GM19239 (cell line): ENCODE data around the gene FGF14.

ENCODE experiments used
- DNase-seq: peaks from one replicate; pipeline ENCODE4 v3.0.0; 2011; ENCODE audit warnings: low spot score; ENCODE audit not compliant: insufficient read length
- FAIRE-seq: peaks from 2 replicates; lab custom pipeline; 2011; peaks lifted over from hg19 to GRCh38; lab: Jason Lieb, UNC

Gene FGF14

GRCh38 chr13:101916108-101916774 is 485.6 kb downstream of the FGF14 start:
- no peak for FAIRE-seq
- no peak for DNase-seq

GRCh38 chr13:101915755-101916107 is 486.1 kb downstream of the FGF14 start:
- no peak for FAIRE-seq
- no peak for DNase-seq

GRCh38 chr13:101915331-101915730 is 486.5 kb downstream of the FGF14 start:
- no peak for FAIRE-seq
- no peak for DNase-seq

GRCh38 chr13:101911752-101912151 is 490.1 kb downstream of the FGF14 start:
- DNase-seq (no peak), FAIRE-seq (no peak)

- DNase-seq: no peak
- no peak for FAIRE-seq
These were observed 498.0 kb downstream of the FGF14 start for GRCh38 chr13:101903890-101904289.

DNA sequence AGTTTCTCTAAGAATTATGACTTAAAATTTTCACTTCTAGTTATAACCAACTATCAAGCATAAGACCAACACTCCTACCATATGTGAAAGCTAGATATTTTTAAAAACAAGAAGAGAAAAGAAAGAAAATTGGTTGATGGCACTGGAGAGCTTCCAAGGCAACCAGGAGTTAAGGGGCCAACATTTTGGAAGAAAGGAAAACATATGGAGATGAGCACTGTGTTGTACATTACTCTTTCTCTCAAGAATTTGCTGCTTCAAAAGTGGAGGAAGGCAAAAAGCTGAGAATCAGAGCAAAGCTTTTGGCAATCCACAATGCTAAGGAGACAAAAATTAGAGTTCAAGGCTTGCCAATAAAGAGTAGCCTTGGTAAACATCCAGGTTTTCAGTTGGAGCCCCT is 503.2 kb downstream of the FGF14 start:
- DNase-seq (no peak), FAIRE-seq (no peak)

GRCh38 chr13:101896541-101896940 is 505.3 kb downstream of the FGF14 start:
- FAIRE-seq: no peak

GRCh38 chr13:101893021-101893420 is 508.8 kb downstream of the FGF14 start:
- no peak for DNase-seq
- FAIRE-seq: no peak

More at GRCh38 chr13:101896541-101896940, 505.3 kb downstream of the FGF14 start:
- no peak for DNase-seq

GRCh38 chr13:101892296-101892695 is 509.6 kb downstream of the FGF14 start:
- FAIRE-seq (no peak), DNase-seq (no peak)

- FAIRE-seq: no peak
- no peak for DNase-seq
These were observed 520.3 kb downstream of the FGF14 start for GRCh38 chr13:101881593-101881992.

- DNase-seq: no peak
- FAIRE-seq: no peak
These were observed 521.3 kb downstream of the FGF14 start for GRCh38 chr13:101880581-101880980.

DNA sequence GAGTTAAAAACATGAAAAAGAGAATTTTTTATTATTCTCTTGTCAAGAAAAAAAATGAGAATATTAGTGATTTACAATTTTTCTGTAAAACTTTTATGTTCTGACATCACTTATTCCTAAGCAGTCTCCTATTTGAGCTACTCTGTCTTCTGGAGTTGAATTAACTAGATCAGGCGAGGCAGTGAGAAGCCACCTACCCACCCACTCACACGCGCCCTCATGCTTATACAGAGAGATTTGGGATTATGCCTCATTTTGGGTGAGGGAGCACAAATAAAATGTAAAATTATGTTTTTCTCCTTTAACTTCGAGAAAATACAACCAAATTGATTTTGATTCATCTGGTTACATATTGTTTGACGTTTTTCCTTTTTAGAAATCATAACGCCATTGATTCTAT is 524.9 kb downstream of the FGF14 start:
- FAIRE-seq (no peak), DNase-seq (no peak)

DNA sequence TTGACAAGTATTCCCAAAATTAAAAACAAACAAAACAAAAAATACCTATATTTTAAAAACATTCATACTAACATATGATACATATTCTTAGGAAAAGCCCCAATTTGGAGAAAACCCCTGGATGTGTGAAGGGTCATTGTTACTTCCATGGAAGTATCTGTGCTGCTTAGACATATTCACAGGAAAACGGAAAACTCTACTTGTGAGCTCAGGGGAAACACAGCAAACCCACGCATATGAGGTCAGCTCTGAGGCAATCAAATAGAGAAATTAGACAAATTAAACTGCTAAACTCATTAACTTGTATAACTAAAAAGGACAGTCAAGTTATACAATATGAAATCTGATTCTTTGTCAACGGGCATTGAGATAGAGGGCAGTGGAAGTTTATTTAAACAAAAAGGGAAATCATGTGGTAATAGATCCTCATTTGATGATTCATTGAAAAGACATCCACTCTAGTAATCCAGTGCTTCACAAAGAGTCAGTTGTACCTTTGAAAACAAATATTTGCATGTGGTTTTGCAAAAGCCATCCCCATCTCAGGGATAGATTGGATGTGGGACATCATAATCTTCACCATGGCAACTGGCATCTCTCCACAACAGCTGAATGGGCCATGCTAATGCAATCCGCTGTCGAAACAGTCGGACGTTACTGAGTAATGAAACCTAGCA is 526.0 kb downstream of the FGF14 start:
- FAIRE-seq (no peak), DNase-seq (no peak)

DNA sequence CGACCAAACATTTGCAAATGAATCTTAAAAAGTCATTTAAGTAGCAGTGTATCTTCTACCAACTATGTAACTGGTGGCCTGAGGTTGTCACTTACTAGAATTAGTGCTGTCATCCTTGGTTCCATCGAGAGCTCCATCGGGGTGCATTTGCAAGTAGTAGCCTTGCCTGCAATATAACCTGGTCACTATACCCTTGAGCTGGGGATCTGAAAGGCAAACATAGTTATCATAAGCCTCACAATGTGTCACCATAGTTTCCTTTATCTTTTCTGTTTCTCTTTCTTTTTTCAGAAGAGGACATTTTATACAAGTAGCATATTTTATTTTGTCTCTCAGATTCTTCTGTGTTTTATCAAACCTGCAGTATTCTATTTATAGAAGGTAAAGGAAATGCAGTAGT is 526.8 kb downstream of the FGF14 start:
- no peak for DNase-seq
- no peak for FAIRE-seq

- DNase-seq: no peak
- no peak for FAIRE-seq
These were observed 532.3 kb downstream of the FGF14 start for GRCh38 chr13:101869553-101869952.

DNA sequence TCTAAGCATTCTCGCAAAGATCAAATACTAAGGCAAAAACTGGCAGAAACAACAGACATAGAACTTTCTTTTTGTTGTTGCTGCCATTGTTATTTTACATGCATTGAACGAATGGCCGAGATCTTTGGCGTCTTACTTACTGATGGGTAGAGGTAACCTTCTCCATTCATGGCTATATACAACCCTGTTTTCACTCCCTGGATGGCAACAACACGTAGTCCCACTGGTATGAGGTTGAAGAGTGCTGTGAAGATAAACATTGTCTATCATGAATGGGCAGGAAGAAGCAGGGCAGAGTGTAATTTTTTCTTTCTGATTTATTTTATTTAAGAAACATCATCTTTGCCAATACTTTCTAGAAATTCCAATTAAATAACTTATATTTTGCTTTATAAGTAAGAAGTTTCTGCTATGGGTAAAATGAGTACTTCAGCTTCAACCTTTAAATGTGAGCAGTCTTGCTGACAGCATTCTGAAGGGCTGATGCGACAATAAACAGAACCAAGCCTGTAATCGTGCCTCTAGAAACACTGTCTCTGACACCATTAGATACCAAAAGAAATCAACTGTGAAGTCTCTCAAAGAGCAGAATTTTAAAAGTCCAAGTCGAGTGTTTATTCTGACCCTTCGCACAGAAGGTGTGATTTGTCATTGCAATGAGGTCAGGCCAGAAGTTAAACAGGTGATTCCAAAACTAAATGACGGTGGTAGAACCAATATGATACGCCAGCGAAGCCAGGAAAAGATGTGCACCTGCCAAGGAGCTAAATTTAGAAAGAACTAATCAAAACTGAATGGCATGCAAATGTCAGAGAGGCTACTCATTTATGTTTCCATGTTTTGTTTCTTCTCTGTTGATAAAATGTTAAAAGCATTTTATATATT is 533.0 kb downstream of the FGF14 start:
- DNase-seq: no peak
- no peak for FAIRE-seq

DNA sequence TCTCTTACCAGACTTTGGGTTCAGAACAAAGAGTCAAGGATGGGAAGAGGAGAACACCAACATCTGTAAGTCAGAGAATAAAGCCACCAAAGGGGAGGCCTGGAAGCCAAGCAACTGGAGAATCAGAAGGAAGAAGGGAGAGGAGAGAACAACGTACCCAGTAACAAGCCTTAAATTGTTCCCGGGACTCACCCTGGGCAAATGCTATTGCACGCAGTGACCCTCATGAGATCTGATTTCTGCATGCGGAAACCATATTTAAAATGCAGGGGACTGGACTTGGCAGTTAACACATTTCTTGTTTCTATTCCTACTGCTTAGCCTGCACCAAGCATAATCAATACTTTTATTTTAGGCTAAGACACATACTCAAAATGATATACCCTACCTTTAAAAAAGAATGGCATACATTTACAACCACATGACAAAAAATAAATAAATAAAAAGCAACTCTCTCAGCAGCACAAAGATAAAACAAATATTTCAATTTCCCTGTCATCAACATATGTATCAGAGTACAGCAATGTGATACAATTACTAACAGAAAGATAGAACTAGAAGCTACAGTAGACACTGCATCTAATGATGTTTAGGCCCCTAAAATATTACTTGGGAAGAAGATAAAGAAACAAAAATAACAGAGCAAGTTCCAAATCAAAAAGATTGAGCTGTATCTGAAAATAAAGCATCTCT is 534.8 kb downstream of the FGF14 start:
- no peak for FAIRE-seq
- DNase-seq: no peak

DNA sequence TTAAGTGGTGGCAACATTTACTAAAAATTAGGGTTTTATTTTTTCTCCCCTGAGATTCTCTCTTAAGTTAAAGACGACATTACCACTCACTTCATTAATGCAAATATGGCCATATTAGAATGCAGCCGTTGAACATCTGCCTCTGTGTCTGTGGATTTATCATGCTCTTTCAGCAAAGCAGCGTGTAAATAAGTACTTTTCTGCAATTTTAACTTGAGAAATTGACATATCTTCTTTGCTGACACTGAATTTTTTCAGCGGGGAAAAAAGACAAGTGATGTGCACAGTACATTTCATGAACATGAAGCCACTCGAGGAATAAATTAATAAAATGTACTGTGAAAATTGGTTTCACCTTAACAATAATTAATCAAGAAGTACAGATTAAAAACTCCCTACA is 543.0 kb downstream of the FGF14 start:
- FAIRE-seq (no peak), DNase-seq (no peak)

DNA sequence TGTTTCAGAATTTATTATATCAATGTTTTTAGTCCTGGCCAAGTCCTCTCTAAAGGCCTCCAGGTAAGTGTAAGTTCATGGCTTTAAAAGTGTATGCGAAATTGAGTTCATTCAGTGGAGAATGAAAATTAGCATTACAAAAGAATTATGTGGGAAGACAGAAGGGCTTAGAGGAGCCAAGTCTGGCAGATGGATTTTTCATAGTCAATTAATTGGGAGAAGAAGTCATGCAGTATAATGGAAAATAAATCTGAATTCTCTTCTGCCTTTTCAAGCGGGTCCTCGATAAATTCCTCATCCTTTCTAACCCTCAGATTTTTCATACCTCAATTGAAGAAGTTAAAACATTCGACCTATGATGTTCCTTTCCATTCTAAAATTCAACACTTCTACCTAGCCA is 555.1 kb downstream of the FGF14 start:
- FAIRE-seq (no peak), DNase-seq (no peak)

DNA sequence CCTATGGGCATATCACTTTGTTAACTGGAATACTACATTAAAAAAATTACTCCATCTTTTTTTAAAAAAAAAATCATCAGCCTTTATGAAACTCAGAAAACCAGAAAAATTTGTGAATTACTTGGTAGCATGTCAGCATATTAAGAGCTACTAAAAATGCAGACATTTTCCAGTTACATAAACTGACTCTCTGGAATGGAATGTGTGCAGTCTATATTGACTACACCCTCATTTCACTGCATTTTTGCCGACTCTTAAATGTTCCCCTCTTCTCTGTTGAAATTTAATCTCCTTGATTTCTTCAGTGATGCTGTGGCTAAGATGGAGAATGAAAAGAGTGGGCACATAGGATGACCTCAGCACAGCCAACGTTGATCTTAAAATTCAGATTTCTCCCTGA is 555.6 kb downstream of the FGF14 start:
- DNase-seq: no peak
- no peak for FAIRE-seq
